PC-9 (cell line): ENCODE results near the gene NECTIN3. TPM values are rescaled to one million over a fixed set of nuclear protein-coding genes. Genes with fewer than 3 reads are reported as not detected.

Experiments
- BruUV-seq: library from RNA; stranded (reverse); fragments of 400-500 nt; replicated peaks from 2 replicates; lab custom pipeline; 2021; lab: Mats Ljungman, UMichigan
- CTCF ChIA-PET: fragments of 300-600 bp; sonication (Branson Sonifier 250); formaldehyde crosslinking; loops from one replicate; lab custom pipeline; 2022; ENCODE audit warnings: antibody characterized with exemption; lab: Charles Lee
- POLR2A ChIA-PET: fragments of 300-600 bp; sonication (Branson Sonifier 250); formaldehyde crosslinking; loops from one replicate; lab custom pipeline; 2022; ENCODE audit warnings: antibody characterized with exemption; ENCODE audit not compliant: unreplicated experiment; lab: Charles Lee
- DNase-seq, 2 experiments: peaks; one replicate each; pipeline versions ENCODE4 v3.0.0 to v3.0.0-alpha.2; 2015 to 2022; ENCODE audit warnings: mixed read lengths in 1 of 2
- H2AFZ ChIP-seq: fragments of 200-600 bp; sonication (generic); 2 replicates; pipeline ENCODE4 v1.8.1; 2017; ENCODE audit warnings: antibody characterized with exemption
- H3F3A ChIP-seq: fragments of 200-600 bp; sonication (generic); 2 replicates; pipeline ENCODE4 v1.8.1; 2017; ENCODE audit warnings: antibody characterized with exemption, mild to moderate bottlenecking, low read depth; ENCODE audit not compliant: insufficient read depth
- H3K27ac ChIP-seq: fragments of 200-600 bp; sonication (generic); 2 replicates; pipeline ENCODE4 v1.6.1; 2016; ENCODE audit warnings: mixed run types
- H3K27me3 ChIP-seq: fragments of 200-600 bp; sonication (generic); 2 replicates; pipeline ENCODE4 v1.6.1; 2016; ENCODE audit warnings: low read depth, mixed run types; ENCODE audit not compliant: insufficient read depth
- H3K36me3 ChIP-seq: fragments of 200-600 bp; sonication (generic); 2 replicates; pipeline ENCODE4 v1.6.1; 2016; ENCODE audit warnings: low read depth, mixed run types
- H3K4me1 ChIP-seq: fragments of 200-600 bp; sonication (generic); replicated peaks from 2 replicates; pipeline ENCODE4 v1.6.1; 2016; ENCODE audit warnings: mixed run types; ENCODE audit not compliant: insufficient read depth
- H3K4me2 ChIP-seq: fragments of 200-600 bp; sonication (generic); 2 replicates; pipeline ENCODE4 v1.6.1; 2017; ENCODE audit warnings: mixed run types
- H3K4me3 ChIP-seq: fragments of 200-600 bp; sonication (generic); 2 replicates; pipeline ENCODE4 v1.6.1; 2016; ENCODE audit warnings: mixed run types
- H3K79me2 ChIP-seq: fragments of 200-600 bp; sonication (generic); 2 replicates; pipeline ENCODE4 v1.6.1; 2017; ENCODE audit warnings: low read depth, mixed run types
- H3K9me2 ChIP-seq: fragments of 200-600 bp; sonication (generic); 2 replicates; pipeline ENCODE4 v1.8.1; 2017; ENCODE audit warnings: mild to moderate bottlenecking; ENCODE audit not compliant: insufficient read depth
- H3K9me3 ChIP-seq: fragments of 200-600 bp; sonication (generic); 2 replicates; pipeline ENCODE4 v1.8.1; 2016; ENCODE audit warnings: low read depth; ENCODE audit not compliant: insufficient read depth
- H4K20me1 ChIP-seq: fragments of 200-600 bp; sonication (generic); 2 replicates; pipeline ENCODE4 v1.8.1; 2017; ENCODE audit not compliant: insufficient read depth
- EZH2 ChIP-seq: fragments of 200-600 bp; sonication (generic); IDR thresholded peaks from 2 replicates; pipeline ENCODE4 v1.8.0; 2017; ENCODE audit warnings: antibody characterized with exemption, low read depth
- intact Hi-C: fragments of 100-400 bp; cut with micrococcal nuclease; formaldehyde crosslinking; loops from one replicate; pipeline ENCODE4 v1.10.0; 2022; ENCODE audit not compliant: unreplicated experiment
- total RNA-seq: library from RNA; stranded (reverse); gene quantifications from 2 replicates; pipeline ENCODE4 v1.2.3, GENCODE V29; 2021
- TF ChIP-seq, protein P1 (sequence below): fragments of 200-600 bp; sonication (generic); conservative IDR thresholded peaks from 2 replicates; pipeline ENCODE4 v1.6.1; 2017; ENCODE audit warnings: mixed run types, antibody characterized with exemption, mild to moderate bottlenecking, moderate library complexity

Gene NECTIN3
- total RNA-seq, 1 experiment from 2014 or later: 11.9 TPM

DNA sequence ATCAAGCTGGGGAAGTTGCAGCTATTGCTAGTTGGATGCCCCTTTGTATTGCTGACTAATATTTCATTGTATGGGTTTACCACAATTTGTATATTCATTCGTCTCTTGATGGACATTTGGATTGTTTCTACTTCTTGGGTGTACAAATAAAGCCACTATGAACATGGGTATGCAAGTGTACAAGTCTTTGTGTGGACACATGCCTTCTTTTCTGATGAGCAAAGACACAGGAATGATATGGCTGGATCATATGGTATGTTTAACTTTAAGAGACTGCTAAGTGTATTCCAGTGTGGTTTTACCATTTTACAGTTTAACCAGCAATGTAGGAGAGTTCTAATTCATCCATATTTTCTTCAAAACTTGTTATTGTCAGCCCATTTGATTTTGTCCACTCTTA lies 32.2 kb downstream of the NECTIN3 start:
- TF ChIP-seq, protein P1, sequence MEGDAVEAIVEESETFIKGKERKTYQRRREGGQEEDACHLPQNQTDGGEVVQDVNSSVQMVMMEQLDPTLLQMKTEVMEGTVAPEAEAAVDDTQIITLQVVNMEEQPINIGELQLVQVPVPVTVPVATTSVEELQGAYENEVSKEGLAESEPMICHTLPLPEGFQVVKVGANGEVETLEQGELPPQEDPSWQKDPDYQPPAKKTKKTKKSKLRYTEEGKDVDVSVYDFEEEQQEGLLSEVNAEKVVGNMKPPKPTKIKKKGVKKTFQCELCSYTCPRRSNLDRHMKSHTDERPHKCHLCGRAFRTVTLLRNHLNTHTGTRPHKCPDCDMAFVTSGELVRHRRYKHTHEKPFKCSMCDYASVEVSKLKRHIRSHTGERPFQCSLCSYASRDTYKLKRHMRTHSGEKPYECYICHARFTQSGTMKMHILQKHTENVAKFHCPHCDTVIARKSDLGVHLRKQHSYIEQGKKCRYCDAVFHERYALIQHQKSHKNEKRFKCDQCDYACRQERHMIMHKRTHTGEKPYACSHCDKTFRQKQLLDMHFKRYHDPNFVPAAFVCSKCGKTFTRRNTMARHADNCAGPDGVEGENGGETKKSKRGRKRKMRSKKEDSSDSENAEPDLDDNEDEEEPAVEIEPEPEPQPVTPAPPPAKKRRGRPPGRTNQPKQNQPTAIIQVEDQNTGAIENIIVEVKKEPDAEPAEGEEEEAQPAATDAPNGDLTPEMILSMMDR: no peak
- TF ChIP-seq EZH2: no peak
- no peak overlapping the region for H3K27ac ChIP-seq
- no peaks in the 10 kb centered on the region for H3K27me3 ChIP-seq
- no peak overlapping the region for H3K4me2 ChIP-seq
- H3K79me2 ChIP-seq: no peaks in the 10 kb centered on the region
- no peaks in the 10 kb centered on the region for H3K9me2 ChIP-seq
- no peak overlapping the region for H3K4me3 ChIP-seq
- no peaks in the 10 kb centered on the region for H3K9me3 ChIP-seq
- H3K36me3 ChIP-seq: no peaks in the 10 kb centered on the region
- no peaks in the 10 kb centered on the region for H3F3A ChIP-seq
- H4K20me1 ChIP-seq: no peaks in the 10 kb centered on the region
- intact Hi-C loops: no loop called here
- DNase-seq: no peak
- H2AFZ ChIP-seq: no peak overlapping the region
- CTCF ChIA-PET: interaction anchor here (0.6 kb wide), 1 partner anchor 1828 kb away, joined by 3 read pairs; no protein-coding TSS in a partner anchor
- no TSS peak for BruUV-seq
- POLR2A ChIA-PET: no interaction called here
- no peaks in the 10 kb centered on the region for H3K4me1 ChIP-seq

DNA sequence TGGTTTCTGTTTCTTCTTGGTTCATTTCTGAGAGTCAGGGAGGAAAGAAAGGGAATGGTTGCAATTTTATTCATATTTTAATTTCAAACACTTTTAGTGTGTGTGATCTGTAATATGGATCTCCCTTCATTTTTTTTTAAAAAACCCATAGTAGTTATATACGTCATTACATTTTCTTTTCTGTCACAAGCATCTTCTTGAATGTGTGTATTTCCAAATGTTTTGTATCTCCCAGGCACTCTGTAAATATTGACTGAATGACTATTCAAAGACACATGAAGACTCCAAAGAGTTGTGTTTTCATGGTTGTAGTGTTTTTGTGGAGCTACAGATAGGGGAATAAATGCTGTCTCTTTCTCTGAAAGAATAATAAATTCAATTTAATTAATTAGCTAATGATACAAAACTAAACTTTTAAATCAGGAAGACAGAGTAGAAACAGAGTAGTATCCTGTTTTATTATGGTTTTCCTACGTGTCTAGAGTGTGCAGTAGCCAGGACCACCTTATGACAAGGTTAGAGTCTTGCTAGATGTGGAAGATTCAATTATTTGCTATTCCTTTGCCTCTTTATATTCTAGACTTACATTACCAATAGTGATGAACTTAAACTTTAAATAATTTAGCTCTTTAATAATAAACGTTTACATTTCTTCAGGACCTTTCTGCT lies 35.5 kb downstream of the NECTIN3 start:
- CTCF ChIA-PET: no interaction called here
- H4K20me1 ChIP-seq: no peaks in the 10 kb centered on the region

DNA sequence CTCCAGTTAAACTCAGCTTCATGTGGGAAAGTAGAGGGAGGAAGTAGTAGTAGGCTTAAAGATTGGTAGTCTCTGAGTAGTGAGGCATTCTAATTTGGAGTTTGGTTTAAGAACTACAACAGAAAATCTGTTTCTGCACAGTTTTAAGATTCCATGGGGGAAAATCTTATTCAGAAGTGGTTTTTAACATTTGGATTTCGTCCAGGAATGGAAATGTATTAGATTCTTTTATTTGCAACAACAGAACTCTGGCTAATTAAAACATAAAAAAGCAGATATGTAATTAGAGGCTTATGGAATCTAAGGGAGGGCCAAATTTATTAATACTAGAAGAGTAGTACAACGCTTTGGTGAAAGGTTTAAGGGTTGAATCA lies 36.0 kb downstream of the NECTIN3 start:
- Histone ChIP-seq H4K20me1 (no peaks in the 10 kb centered on the region), H3K27me3 (no peaks in the 10 kb centered on the region), H3K4me2 (no peak overlapping the region), H3K9me3 (0 out of 2 replicates have a peak, but pooled peaks cover 2% of the 10 kb centered on the region), H3K27ac (no peak overlapping the region), H2AFZ (no peak overlapping the region), H3K9me2 (no peaks in the 10 kb centered on the region; the same call in 1 of the 2 replicates), H3F3A (no peaks in the 10 kb centered on the region), H3K36me3 (no peaks in the 10 kb centered on the region), H3K4me3 (no peak overlapping the region), H3K79me2 (no peaks in the 10 kb centered on the region), H3K4me1 (no peaks in the 10 kb centered on the region)
- no TSS peak for BruUV-seq
- intact Hi-C loops: no loop called here
- ChIA-PET POLR2A (no interaction called here), CTCF (no interaction called here)
- no peak for DNase-seq
- TF ChIP-seq, protein P1: no peak
- no peak for TF ChIP-seq EZH2

More for the DNA sequence above, 35.5 kb downstream of the NECTIN3 start:
- Histone ChIP-seq H3K36me3 (no peaks in the 10 kb centered on the region), H3K27me3 (no peaks in the 10 kb centered on the region), H3F3A (no peaks in the 10 kb centered on the region), H3K9me3 (0 out of 2 replicates have a peak, but pooled peaks cover 2% of the 10 kb centered on the region), H2AFZ (no peak overlapping the region), H3K4me1 (no peaks in the 10 kb centered on the region), H3K9me2 (no peaks in the 10 kb centered on the region; the same call in 1 of the 2 replicates), H3K27ac (no peak overlapping the region), H3K4me3 (no peak overlapping the region), H3K4me2 (no peak overlapping the region), H3K79me2 (no peaks in the 10 kb centered on the region)
- DNase-seq: no peak
- intact Hi-C loops: no loop called here
- POLR2A ChIA-PET: no interaction called here
- TF ChIP-seq, protein P1: no peak
- TF ChIP-seq EZH2: no peak
- no TSS peak for BruUV-seq
